NB4 (cell line): ENCODE measurements around the gene LHX6.

Source experiments
- DNase-seq: peaks from one replicate; pipeline ENCODE4 v3.0.0; 2010; ENCODE audit warnings: low read depth
- H3K4me3 ChIP-seq: one replicate; pipeline ENCODE4 v1.5.1; 2011; ENCODE audit warnings: mild to moderate bottlenecking, low read depth, low read length, moderate library complexity
- MYC ChIP-seq: IDR thresholded peaks from 2 replicates; pipeline ENCODE4 v1.6.1; 2011; ENCODE audit warnings: low read depth, low read length
- POLR2A ChIP-seq: IDR thresholded peaks from 2 replicates; pipeline ENCODE4 v1.6.1; 2011; ENCODE audit warnings: mild to moderate bottlenecking; ENCODE audit not compliant: insufficient read length; ENCODE audit errors: extremely low read depth
- TF ChIP-seq, protein P1 (sequence below): IDR thresholded peaks from 2 replicates; pipeline ENCODE4 v1.6.1; 2011; ENCODE audit warnings: low read depth, low read length
- TF ChIP-seq, protein P2 (sequence below): IDR thresholded peaks from one replicate; pipeline ENCODE4 v1.5.1; 2012; ENCODE audit warnings: low read depth, low read length

LHX6 gene

DNA sequence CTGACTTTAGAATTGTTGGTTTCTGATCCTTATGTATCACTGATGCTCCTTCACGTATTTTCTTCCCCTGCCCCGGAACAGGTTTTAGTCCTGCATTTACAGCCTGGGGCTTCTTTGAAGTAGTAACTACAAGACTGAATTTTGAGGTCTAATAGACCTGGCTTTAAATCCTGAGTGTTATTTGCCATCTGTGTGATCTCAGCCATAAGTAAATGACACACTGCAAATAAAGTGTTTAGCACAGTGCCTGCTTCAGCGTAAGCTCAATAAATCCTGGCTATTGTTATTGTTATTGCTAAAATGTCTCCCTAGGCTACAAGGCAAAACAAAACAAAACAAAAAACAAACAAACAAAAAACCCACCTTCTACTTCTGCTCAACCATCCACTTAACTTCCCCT lies 15.6 kb upstream of the LHX6 start:
- TF ChIP-seq, protein P1, sequence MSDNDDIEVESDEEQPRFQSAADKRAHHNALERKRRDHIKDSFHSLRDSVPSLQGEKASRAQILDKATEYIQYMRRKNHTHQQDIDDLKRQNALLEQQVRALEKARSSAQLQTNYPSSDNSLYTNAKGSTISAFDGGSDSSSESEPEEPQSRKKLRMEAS, result no peak
- no peak for TF ChIP-seq POLR2A
- no peak for TF ChIP-seq MYC
- TF ChIP-seq, protein P2, sequence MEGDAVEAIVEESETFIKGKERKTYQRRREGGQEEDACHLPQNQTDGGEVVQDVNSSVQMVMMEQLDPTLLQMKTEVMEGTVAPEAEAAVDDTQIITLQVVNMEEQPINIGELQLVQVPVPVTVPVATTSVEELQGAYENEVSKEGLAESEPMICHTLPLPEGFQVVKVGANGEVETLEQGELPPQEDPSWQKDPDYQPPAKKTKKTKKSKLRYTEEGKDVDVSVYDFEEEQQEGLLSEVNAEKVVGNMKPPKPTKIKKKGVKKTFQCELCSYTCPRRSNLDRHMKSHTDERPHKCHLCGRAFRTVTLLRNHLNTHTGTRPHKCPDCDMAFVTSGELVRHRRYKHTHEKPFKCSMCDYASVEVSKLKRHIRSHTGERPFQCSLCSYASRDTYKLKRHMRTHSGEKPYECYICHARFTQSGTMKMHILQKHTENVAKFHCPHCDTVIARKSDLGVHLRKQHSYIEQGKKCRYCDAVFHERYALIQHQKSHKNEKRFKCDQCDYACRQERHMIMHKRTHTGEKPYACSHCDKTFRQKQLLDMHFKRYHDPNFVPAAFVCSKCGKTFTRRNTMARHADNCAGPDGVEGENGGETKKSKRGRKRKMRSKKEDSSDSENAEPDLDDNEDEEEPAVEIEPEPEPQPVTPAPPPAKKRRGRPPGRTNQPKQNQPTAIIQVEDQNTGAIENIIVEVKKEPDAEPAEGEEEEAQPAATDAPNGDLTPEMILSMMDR, result no peak
- H3K4me3 ChIP-seq, result no peak overlapping the region
- no peak for DNase-seq

DNA sequence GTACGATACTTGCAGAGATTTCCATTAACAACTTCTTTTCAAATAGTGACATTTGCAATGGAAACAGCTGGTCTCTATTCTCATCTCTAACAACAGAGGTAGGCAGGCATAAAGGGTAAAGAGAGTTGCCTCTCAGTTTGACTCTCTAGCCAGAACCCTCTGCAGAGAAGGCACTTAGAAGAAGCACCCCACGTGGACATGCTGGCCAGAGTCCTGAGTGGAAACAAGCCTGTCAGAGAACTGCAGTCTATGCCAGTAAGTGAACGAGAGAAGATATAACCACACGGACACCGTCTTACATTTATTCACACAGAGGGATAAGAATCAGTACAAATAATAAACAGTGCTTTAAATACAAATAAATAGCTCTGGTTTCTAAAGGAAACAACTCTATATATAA lies 11.0 kb upstream of the LHX6 start:
- no peak for DNase-seq
- no peak for TF ChIP-seq POLR2A
- no peak for TF ChIP-seq MYC
- TF ChIP-seq, protein P1, result no peak
- TF ChIP-seq, protein P2, result no peak
- no peak overlapping the region for H3K4me3 ChIP-seq

DNA sequence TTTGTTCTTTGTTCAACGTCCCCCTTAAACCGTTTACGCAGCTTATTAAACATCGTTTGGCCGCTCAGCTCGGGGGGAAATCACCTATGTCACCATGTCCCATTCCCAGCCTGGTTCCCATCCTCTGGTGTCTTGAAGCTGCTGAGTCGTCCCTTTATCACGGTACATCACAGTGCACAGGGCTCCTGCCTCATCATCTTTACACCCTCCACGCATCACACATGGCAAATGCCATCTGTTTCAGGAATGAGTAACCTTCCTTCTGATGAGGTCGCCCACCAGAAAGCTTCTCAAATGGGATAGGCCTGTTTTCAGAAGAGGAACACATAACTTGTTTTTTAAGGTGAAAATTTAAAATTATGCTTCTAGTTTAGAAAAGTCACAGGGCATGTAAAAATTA lies 7.9 kb upstream of the LHX6 start:
- DNase-seq, result no peak
- TF ChIP-seq MYC (no peak), POLR2A (no peak)
- TF ChIP-seq, protein P1, result no peak
- TF ChIP-seq, protein P2, result no peak
- H3K4me3 ChIP-seq, result no peak overlapping the region

DNA sequence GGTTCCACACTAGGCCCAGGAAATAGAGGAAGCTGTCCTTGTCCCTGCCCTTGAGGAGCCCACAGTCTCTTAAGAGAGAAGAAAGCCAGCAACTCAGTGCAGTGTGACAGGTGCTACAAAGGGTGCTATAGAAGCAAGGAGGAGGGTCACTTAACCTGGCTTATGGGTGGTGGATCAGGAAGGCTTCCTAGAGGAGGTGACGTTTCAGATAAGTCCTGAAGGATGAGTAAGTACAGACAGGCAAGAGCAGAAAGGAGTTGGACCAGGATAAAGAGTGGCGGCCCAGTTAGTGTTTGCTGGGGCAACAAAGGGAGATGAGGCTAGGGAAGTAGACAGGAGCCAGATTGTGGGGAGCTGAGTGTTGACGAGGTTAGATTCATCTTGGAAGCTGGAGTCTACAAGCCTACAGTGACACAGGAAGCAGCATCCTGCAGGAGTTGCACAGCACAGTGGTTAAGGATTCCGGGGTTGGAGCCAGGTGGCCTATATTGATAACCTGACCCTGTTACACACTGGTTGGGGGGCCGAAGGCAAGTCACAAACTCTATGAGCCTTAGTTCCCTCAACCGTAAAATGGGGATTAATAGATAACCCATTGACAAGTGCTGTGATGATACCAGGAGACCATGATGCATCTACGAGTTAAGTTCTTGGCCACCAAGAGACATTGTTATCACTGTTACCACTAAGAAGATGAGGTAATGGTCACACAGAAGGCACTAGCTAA lies 5.4 kb upstream of the LHX6 start:
- H3K4me3 ChIP-seq, result no peak overlapping the region
- DNase-seq, result peak; percentile 27
- TF ChIP-seq POLR2A (no peak), MYC (no peak)
- TF ChIP-seq, protein P1, result no peak
- TF ChIP-seq, protein P2, result no peak

DNA sequence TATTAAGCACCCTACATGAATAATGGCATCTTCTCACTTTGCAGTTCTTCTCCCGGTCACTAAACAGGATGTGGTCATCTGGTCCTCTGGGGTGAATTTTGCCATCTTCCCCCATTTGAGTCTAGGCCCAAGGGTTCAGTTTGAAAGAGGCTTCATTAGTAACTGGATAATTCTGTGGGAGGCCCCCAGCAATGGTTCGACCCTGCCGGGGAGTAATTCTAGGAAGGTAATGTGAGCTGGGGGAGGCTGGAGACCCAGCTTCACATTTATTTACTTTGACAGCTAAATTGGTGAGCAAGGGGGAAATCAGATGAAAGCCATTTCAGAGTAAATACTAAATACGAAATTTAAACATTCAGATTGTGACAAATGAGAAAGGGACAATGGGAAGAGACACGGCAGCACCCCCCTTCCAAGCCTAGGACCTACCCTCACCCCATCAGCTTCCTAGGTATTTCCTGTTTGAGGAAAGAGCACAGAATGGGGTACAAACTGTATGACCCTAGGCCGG lies 4.1 kb upstream of the LHX6 start:
- peak; percentile 25 for DNase-seq
- no peak overlapping the region for H3K4me3 ChIP-seq
- TF ChIP-seq, protein P2, result no peak
- TF ChIP-seq, protein P1, result no peak
- TF ChIP-seq POLR2A (no peak), MYC (no peak)
